ENCODE data around the gene RTN4IP1.

Gene RTN4IP1

GRCh38 chr6:106530502-106530901, 98.8 kb downstream of the RTN4IP1 start:
- TF ChIP-seq, protein P1, sequence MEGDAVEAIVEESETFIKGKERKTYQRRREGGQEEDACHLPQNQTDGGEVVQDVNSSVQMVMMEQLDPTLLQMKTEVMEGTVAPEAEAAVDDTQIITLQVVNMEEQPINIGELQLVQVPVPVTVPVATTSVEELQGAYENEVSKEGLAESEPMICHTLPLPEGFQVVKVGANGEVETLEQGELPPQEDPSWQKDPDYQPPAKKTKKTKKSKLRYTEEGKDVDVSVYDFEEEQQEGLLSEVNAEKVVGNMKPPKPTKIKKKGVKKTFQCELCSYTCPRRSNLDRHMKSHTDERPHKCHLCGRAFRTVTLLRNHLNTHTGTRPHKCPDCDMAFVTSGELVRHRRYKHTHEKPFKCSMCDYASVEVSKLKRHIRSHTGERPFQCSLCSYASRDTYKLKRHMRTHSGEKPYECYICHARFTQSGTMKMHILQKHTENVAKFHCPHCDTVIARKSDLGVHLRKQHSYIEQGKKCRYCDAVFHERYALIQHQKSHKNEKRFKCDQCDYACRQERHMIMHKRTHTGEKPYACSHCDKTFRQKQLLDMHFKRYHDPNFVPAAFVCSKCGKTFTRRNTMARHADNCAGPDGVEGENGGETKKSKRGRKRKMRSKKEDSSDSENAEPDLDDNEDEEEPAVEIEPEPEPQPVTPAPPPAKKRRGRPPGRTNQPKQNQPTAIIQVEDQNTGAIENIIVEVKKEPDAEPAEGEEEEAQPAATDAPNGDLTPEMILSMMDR (IDR thresholded peaks at IDR 0.05): no peak

GRCh38 chr6:106530026-106530425, 99.3 kb downstream of the RTN4IP1 start:
- TF ChIP-seq, protein P1 (IDR thresholded peaks at IDR 0.05): no peak

GRCh38 chr6:106529438-106529837, 99.9 kb downstream of the RTN4IP1 start:
- TF ChIP-seq, protein P1 (IDR thresholded peaks at IDR 0.05): no peak

- TF ChIP-seq, protein P1 (IDR thresholded peaks at IDR 0.05): no peak
Measured at GRCh38 chr6:106528521-106528920, 100.8 kb downstream of the RTN4IP1 start.

DNA sequence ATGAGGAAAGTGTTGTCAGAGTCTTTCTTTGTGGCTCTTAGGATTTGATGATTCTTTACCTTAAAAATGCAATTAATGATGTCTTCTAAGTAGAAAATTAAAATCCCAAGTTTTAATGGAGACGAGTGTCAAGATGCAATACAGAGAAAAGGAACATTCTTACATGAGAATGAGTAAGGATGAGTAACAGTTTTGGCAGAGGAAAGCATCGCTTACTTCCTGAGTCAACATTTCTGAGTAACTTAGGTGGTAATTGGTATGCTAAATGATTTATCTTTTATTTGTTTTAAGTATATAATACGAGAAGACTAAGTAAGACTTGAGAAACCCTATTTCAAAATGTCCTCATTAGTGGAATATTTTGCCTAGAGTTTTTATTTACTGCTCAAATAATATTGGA, 101.3 kb downstream of the RTN4IP1 start:
- TF ChIP-seq, protein P1 (IDR thresholded peaks at IDR 0.05): no peak

- TF ChIP-seq, protein P1 (IDR thresholded peaks at IDR 0.05): no peak
Measured at GRCh38 chr6:106527117-106527516, 102.2 kb downstream of the RTN4IP1 start.

DNA sequence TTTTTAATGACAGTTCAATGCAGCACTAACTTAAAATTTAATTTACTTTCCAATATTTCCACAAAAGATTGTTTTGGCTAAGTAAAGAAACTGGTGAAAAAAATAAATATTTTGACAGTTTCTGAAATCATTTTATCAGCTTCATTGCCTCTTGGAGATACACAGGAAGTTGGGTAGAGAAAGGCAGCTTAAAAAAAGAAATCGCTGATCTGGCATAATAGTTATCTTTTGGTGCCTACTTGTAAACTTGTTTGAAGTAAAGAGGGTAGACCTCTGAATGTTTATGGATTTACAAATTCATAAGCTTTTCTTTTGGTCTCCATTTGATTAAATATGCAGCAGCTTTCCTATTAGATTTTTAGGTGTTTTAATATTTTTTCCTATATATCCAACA, 103.4 kb downstream of the RTN4IP1 start:
- TF ChIP-seq, protein P1 (IDR thresholded peaks at IDR 0.05): no peak

Measured in LNCAP (cell line).